ENCODE measurements around the gene PIH1D1. TPM values are rescaled to one million over a fixed set of nuclear protein-coding genes. Genes with fewer than 3 reads are reported as not detected.

The PIH1D1 gene
- total and polyA plus RNA-seq, 2 donors (not counting 3 experiments of a cell fraction or from before 2014, with no cell fraction given) = 83.2 to 86.9 TPM

DNA sequence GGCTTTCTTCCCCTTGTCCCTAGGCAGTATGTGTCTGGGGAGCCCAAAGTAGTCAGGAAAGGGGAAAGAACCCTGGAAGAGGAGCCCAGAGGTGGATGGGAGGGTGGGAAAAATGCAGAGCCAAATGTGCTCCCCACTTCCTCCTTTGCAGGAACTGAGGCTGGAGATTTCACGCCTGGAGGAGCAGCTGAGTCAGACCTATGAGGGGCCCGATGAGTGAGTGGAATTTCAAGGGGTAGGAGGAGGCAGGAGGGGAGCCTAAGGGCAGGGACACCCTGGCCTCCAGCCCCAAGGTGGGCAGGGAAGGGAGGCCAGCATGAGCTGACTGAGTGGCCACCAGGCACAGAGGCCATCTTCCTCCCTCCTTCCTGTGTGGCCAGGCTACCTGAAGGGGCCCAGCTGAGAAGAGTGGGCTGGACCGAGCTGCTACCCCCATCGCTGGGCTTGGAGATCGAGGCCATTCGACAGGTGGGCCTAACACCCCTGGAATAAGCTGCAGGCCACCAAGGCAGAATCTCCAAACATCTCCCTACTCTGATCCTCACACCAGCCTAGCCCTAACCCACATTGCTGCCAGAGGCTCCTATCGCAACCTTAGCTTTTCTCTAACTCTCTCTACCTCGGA lies 42.7 kb downstream of the PIH1D1 start:
- no peaks in the 10 kb centered on the region for H3K36me3 ChIP-seq (ENCODE audit: control insufficient read depth in 2 of 2, extremely low read depth in 1 of 2, insufficient read depth in 2 of 2, low read length in 2 of 2)
- DNase-seq (ENCODE audit: low read depth, low spot score) (no peak), FAIRE-seq (no peak)
- H3K4me3 ChIP-seq (replicated peaks in 1 of 3; ENCODE audit: insufficient read depth in 1 of 3, low read depth in 1 of 3, low read length in 3 of 3) = no peak overlapping the region
- no peak overlapping the region for H3K27ac ChIP-seq (ENCODE audit: insufficient read depth, low read depth, low read length)
- CTCF ChIA-PET = interaction anchor here (0.9 kb wide), 1 partner anchor 17 kb away, joined by 3 read pairs; no protein-coding TSS in a partner anchor
- H3K4me2 ChIP-seq (ENCODE audit: insufficient read depth, low read length) = no peak overlapping the region
- no peak overlapping the region for H2AFZ ChIP-seq (ENCODE audit: low read depth, low read length)
- H3K9me3 ChIP-seq (replicated peaks; ENCODE audit: control insufficient read depth, insufficient read depth, low read length) = no peaks in the 10 kb centered on the region
- H3K27me3 ChIP-seq (ENCODE audit: control insufficient read depth in 2 of 2, insufficient read depth in 2 of 2, low read length in 2 of 2) = no peaks in the 10 kb centered on the region
- H3K4me1 ChIP-seq (ENCODE audit: control insufficient read depth, extremely low read depth, insufficient read depth, low read length) = no peaks in the 10 kb centered on the region
- intact Hi-C loops (cut with micrococcal nuclease) (no loop called here), dilution Hi-C loops (cut with MboI; ENCODE audit: extremely low pct_ligation_motif_present, low sequenced_read_pairs) (no loop called here)
- no peaks in the 10 kb centered on the region for H3K9me1 ChIP-seq (replicated peaks; ENCODE audit: control insufficient read depth, extremely low read depth, insufficient read depth, low read length)
- POLR2A ChIA-PET = no interaction called here
- no peak for TF ChIP-seq MYC (IDR thresholded peaks at IDR 0.05; ENCODE audit: low read depth, low read length)
- TF ChIP-seq MAX (IDR thresholded peaks at IDR 0.05; ENCODE audit: insufficient read depth, insufficient read length) = no peak
- TF ChIP-seq JUN (IDR thresholded peaks at IDR 0.05; ENCODE audit: borderline replicate concordance, insufficient read depth, insufficient read length, low read depth) = no peak
- TF ChIP-seq GATA2 (IDR thresholded peaks at IDR 0.05; ENCODE audit: insufficient read depth, insufficient read length, low read depth, low read length) = no peak
- TF ChIP-seq, protein P1, sequence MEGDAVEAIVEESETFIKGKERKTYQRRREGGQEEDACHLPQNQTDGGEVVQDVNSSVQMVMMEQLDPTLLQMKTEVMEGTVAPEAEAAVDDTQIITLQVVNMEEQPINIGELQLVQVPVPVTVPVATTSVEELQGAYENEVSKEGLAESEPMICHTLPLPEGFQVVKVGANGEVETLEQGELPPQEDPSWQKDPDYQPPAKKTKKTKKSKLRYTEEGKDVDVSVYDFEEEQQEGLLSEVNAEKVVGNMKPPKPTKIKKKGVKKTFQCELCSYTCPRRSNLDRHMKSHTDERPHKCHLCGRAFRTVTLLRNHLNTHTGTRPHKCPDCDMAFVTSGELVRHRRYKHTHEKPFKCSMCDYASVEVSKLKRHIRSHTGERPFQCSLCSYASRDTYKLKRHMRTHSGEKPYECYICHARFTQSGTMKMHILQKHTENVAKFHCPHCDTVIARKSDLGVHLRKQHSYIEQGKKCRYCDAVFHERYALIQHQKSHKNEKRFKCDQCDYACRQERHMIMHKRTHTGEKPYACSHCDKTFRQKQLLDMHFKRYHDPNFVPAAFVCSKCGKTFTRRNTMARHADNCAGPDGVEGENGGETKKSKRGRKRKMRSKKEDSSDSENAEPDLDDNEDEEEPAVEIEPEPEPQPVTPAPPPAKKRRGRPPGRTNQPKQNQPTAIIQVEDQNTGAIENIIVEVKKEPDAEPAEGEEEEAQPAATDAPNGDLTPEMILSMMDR (IDR thresholded peaks at IDR 0.05; ENCODE audit: extremely low read depth in 1 of 2, insufficient read depth in 1 of 2, low read depth in 1 of 2, low read length in 2 of 2) = no peak
- no peak for TF ChIP-seq FOS (IDR thresholded peaks at IDR 0.05; ENCODE audit: borderline replicate concordance, insufficient read depth, low read length)
- no peak for TF ChIP-seq EZH2 (IDR thresholded peaks at IDR 0.05; ENCODE audit: borderline replicate concordance, low read depth, low read length, severe bottlenecking)
- no peak for TF ChIP-seq POLR2AphosphoS5 (IDR thresholded peaks at IDR 0.05; ENCODE audit: insufficient read depth, low read depth, low read length)
- no peak for TF ChIP-seq POLR2A (IDR thresholded peaks at IDR 0.05; ENCODE audit: low read depth, low read length)
- H3K9ac ChIP-seq (replicated peaks; ENCODE audit: extremely low read depth, insufficient read depth, low read length) = no peak overlapping the region
- no peaks in the 10 kb centered on the region for H3K79me2 ChIP-seq (ENCODE audit: control insufficient read depth, insufficient read depth, low read length)
- no peaks in the 10 kb centered on the region for H4K20me1 ChIP-seq (replicated peaks; ENCODE audit: control insufficient read depth, extremely low read depth, insufficient read depth, low read length)
- no TSS peak for BruUV-seq (replicated peaks)

Data from endothelial cell of umbilical vein (primary cell).